ENCODE results near the gene ESF1.

DNA sequence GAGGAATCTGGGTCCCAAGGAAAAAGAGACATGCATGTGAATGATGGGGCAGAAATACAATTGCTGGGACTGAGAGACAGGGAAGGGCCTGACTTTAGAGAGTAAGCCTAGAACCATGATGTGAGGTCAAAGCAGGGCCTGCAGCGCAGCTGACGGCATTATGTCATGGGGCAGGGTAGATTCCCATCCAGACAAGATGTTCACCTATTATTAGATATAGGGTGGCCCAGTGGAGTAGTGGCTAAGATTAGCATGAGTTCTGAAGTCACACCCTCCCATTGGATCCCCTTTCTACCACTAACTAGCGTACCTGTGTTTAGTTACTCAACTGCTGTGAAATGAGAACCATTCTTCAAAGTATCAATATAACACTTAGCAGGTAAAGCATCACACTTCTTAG is 39.7 kb upstream of the ESF1 start:
- TF ChIP-seq TAF1 (IDR thresholded peaks at IDR 0.05; ENCODE audit: low read depth, low read length) (no peak), POU2F2 (IDR thresholded peaks at IDR 0.05; ENCODE audit: low read depth, low read length) (no peak), POLR2AphosphoS5 (IDR thresholded peaks at IDR 0.05; ENCODE audit: low read depth, low read length) (no peak), POLR2A (IDR thresholded peaks at IDR 0.05; ENCODE audit: low read depth, low read length) (no peak)
